Tibial nerve (tissue), 4 donors: ENCODE measurements around the gene VEGFC. TPM values are rescaled to one million over a fixed set of nuclear protein-coding genes. Genes with fewer than 3 reads are reported as not detected.

Experiments
- DNase-seq, 2 donors: peaks; one replicate each; pipeline ENCODE4 v3.0.0-alpha.2; 2019; ENCODE audit warnings: low spot score in 2 of 2
- H3K27ac ChIP-seq, 4 donors: fragments of 200-600 bp; sonication (generic) in 3 of 4; one replicate each; pipeline ENCODE4 v1.5.1; 2017 to 2019; ENCODE audit warnings: mild to moderate bottlenecking in 1 of 4
- H3K27me3 ChIP-seq, 2 donors: fragments of 200-600 bp; sonication (generic) in 1 of 2; one replicate each; pipeline versions ENCODE4 v1.5.1 to v1.6.0; 2017 to 2019
- H3K36me3 ChIP-seq, 3 donors: fragments of 200-600 bp; sonication (generic); one replicate each; pipeline ENCODE4 v1.5.1; 2018 to 2019
- H3K4me1 ChIP-seq, 4 donors: fragments of 200-600 bp; sonication (generic) in 3 of 4; one replicate each; pipeline ENCODE4 v1.5.1; 2017 to 2019
- H3K4me3 ChIP-seq, 4 donors: fragments of 200-600 bp; sonication (generic) in 3 of 4; one replicate each; pipeline ENCODE4 v1.5.1; 2017 to 2019; ENCODE audit warnings: mild to moderate bottlenecking in 1 of 4, moderate library complexity in 1 of 4
- H3K9me3 ChIP-seq, 4 donors: fragments of 200-600 bp; sonication (generic) in 3 of 4; one replicate each; pipeline ENCODE4 v1.5.1; 2017 to 2019
- CTCF ChIP-seq, 5 experiments: fragments of 200-600 bp in 3 of 5; fragments of 450-650 bp in 2 of 5; sonication (generic) in 3 of 5; IDR thresholded peaks; one replicate each; pipeline ENCODE4 v1.5.1; 2016 to 2019; ENCODE audit warnings: antibody characterized with exemption in 5 of 5, mild to moderate bottlenecking in 3 of 5, moderate library complexity in 2 of 5
- EP300 ChIP-seq, 2 donors: sonication (generic); formaldehyde crosslinking; IDR thresholded peaks; one replicate each; pipeline ENCODE4 v1.6.1; 2017; ENCODE audit warnings: antibody characterized with exemption in 2 of 2, mild to moderate bottlenecking in 1 of 2
- POLR2A ChIP-seq, 2 donors: fragments of 450-650 bp; IDR thresholded peaks; one replicate each; pipeline ENCODE4 v1.6.1; 2017; ENCODE audit warnings: antibody characterized with exemption in 2 of 2, mild to moderate bottlenecking in 2 of 2, moderate library complexity in 2 of 2
- WGBS, 2 donors: methylation state at CpG; one replicate each; pipeline ENCODE4 v1.1.5; 2018; 5-methylcytosine and 5-hydroxymethylcytosine counted together
- total RNA-seq, 4 donors: library from RNA; depleted of rRNA; stranded (reverse); fragments of >200 nt; gene quantifications; one replicate each; pipeline ENCODE4 v1.1.0, GENCODE V29; 2016

Gene VEGFC
- total RNA-seq, 4 donors from 2014 or later = 2.4 to 14.4 (median 5.6) TPM

- Histone ChIP-seq H3K27ac (no peak overlapping the region), H3K4me3 (no peak overlapping the region), H3K4me1 (peaks cover 0 to 1% (median 0%) of the 10 kb centered on the region in 4 donors), H3K9me3 (no peaks in the 10 kb centered on the region), H3K27me3 (no peaks in the 10 kb centered on the region), H3K36me3 (no peaks in the 10 kb centered on the region)
- WGBS, 2 donors = 70 to 74% methylated on average over 7 of the region's 7 CpGs
- DNase-seq = no peak
- TF ChIP-seq EP300 (IDR thresholded peaks at IDR 0.05) = no peak
- no peak for TF ChIP-seq CTCF (IDR thresholded peaks at IDR 0.05)
- no peak for TF ChIP-seq POLR2A (IDR thresholded peaks at IDR 0.05)
Observed at GRCh38 chr4:176838601-176839433, 46.1 kb upstream of the VEGFC start.

- WGBS, 2 donors = 48 to 51% methylated on average over 4 of the region's 4 CpGs
- no peaks in the 10 kb centered on the region for H3K27me3 ChIP-seq
- TF ChIP-seq CTCF (IDR thresholded peaks at IDR 0.05) (no peak), EP300 (IDR thresholded peaks at IDR 0.05) (no peak), POLR2A (IDR thresholded peaks at IDR 0.05) (no peak)
Observed at GRCh38 chr4:176837169-176837895, 44.6 kb upstream of the VEGFC start.

GRCh38 chr4:176834531-176834930, 41.8 kb upstream of the VEGFC start:
- no peak for DNase-seq
- H3K4me3 ChIP-seq = no peak overlapping the region
- H3K27ac ChIP-seq = no peak overlapping the region
- H3K4me1 ChIP-seq = peaks cover 0 to 6% (median 0%) of the 10 kb centered on the region in 4 donors
- TF ChIP-seq EP300 (IDR thresholded peaks at IDR 0.05) = no peak
- TF ChIP-seq POLR2A (IDR thresholded peaks at IDR 0.05) = no peak
- no peak for TF ChIP-seq CTCF (IDR thresholded peaks at IDR 0.05)
- no peaks in the 10 kb centered on the region for H3K27me3 ChIP-seq
- H3K9me3 ChIP-seq = no peaks in the 10 kb centered on the region
- no peaks in the 10 kb centered on the region for H3K36me3 ChIP-seq
- 70 to 72% methylated on average over 2 of the region's 2 CpGs for WGBS, 2 donors

More at GRCh38 chr4:176837169-176837895, 44.6 kb upstream of the VEGFC start:
- Histone ChIP-seq H3K4me3 (no peak overlapping the region), H3K4me1 (peaks cover 0 to 6% (median 0%) of the 10 kb centered on the region in 4 donors), H3K27ac (no peak overlapping the region), H3K9me3 (no peaks in the 10 kb centered on the region), H3K36me3 (no peaks in the 10 kb centered on the region)
- DNase-seq = no peak

- Histone ChIP-seq H3K27ac (no peak overlapping the region), H3K9me3 (no peaks in the 10 kb centered on the region), H3K4me1 (peaks cover 0 to 6% (median 0%) of the 10 kb centered on the region in 4 donors), H3K36me3 (no peaks in the 10 kb centered on the region), H3K27me3 (no peaks in the 10 kb centered on the region), H3K4me3 (no peak overlapping the region)
- no peak for DNase-seq
- 34 to 36% methylated on average over 4 of the region's 4 CpGs for WGBS, 2 donors
- no peak for TF ChIP-seq EP300 (IDR thresholded peaks at IDR 0.05)
- TF ChIP-seq POLR2A (IDR thresholded peaks at IDR 0.05) = no peak
Observed at GRCh38 chr4:176833400-176834175, 40.9 kb upstream of the VEGFC start.

DNA sequence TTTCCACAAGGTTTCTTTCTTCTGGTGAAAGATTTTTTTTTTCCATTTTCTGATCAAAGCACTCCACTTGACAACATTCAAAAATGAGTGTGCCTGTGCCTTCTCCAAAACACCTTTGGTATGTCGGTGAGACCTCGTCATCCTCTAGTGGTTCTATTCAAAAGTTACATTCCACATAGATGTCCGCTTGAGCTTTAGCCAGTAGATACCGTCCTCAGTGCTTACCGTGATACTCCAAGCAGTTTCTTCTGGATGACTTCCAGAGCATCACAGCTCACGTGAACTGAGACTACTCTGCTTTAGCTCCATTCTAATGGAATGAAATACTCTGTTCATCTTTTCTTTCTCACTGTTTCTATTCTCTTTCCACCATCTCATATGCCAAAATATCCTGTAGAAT, 38.2 kb upstream of the VEGFC start:
- peaks cover 0 to 6% (median 0%) of the 10 kb centered on the region in 4 donors for H3K4me1 ChIP-seq
- no peak for DNase-seq
- 68 to 70% methylated on average over 6 of the region's 6 CpGs for WGBS, 2 donors
- H3K36me3 ChIP-seq = no peaks in the 10 kb centered on the region
- no peak overlapping the region for H3K4me3 ChIP-seq
- no peaks in the 10 kb centered on the region for H3K9me3 ChIP-seq
- no peak overlapping the region for H3K27ac ChIP-seq
- TF ChIP-seq EP300 (IDR thresholded peaks at IDR 0.05) (no peak), CTCF (IDR thresholded peaks at IDR 0.05) (no peak)
- no peaks in the 10 kb centered on the region for H3K27me3 ChIP-seq
